HG03060 (cell line): ENCODE results near the gene SRMS.

Source experiments
- ATAC-seq: cut with Tn5 transposase; IDR thresholded peaks from one replicate; pipeline ENCODE4 v1.9.1; 2021; ENCODE audit warnings: low read depth, moderate number of reproducible peaks; ENCODE audit not compliant: unreplicated experiment

Gene SRMS

GRCh38 chr20:63547725-63548480 is at the start of gene SRMS:
Gene SRMS, minus strand, starts transcription at chr20:63547749. Its CDS starts 286 bp downstream, at chr20:63547463.
- ATAC-seq: no peak

GRCh38 chr20:63596423-63596822 is 48.9 kb upstream of the SRMS start:
- ATAC-seq: no peak

GRCh38 chr20:63595416-63596127 is 48.0 kb upstream of the SRMS start:
- ATAC-seq: no peak

- no peak for ATAC-seq
These were observed 46.6 kb upstream of the SRMS start for GRCh38 chr20:63594043-63594561.

- ATAC-seq: no peak
These were observed 45.1 kb upstream of the SRMS start for GRCh38 chr20:63592661-63593060.

- no peak for ATAC-seq
These were observed 44.3 kb upstream of the SRMS start for GRCh38 chr20:63591786-63592355.

GRCh38 chr20:63591147-63591533 is 43.6 kb upstream of the SRMS start:
- ATAC-seq: no peak

GRCh38 chr20:63590218-63591146 is 42.9 kb upstream of the SRMS start:
- ATAC-seq: no peak

- no peak for ATAC-seq
These were observed 42.0 kb upstream of the SRMS start for GRCh38 chr20:63589261-63590217.

- no peak for ATAC-seq
These were observed 41.1 kb upstream of the SRMS start for GRCh38 chr20:63588641-63589041.

- no peak for ATAC-seq
These were observed 40.4 kb upstream of the SRMS start for GRCh38 chr20:63587776-63588591.

- no peak for ATAC-seq
These were observed 39.7 kb upstream of the SRMS start for GRCh38 chr20:63587256-63587655.

- ATAC-seq: no peak
These were observed 39.2 kb upstream of the SRMS start for GRCh38 chr20:63586797-63587196.

GRCh38 chr20:63585616-63586565 is 38.3 kb upstream of the SRMS start:
- no peak for ATAC-seq

GRCh38 chr20:63582382-63583063 is 35.0 kb upstream of the SRMS start:
- ATAC-seq: no peak

GRCh38 chr20:63580796-63581461 is 33.4 kb upstream of the SRMS start:
- ATAC-seq: no peak
